ENCODE results near the gene GPS1.

Gene GPS1

DNA sequence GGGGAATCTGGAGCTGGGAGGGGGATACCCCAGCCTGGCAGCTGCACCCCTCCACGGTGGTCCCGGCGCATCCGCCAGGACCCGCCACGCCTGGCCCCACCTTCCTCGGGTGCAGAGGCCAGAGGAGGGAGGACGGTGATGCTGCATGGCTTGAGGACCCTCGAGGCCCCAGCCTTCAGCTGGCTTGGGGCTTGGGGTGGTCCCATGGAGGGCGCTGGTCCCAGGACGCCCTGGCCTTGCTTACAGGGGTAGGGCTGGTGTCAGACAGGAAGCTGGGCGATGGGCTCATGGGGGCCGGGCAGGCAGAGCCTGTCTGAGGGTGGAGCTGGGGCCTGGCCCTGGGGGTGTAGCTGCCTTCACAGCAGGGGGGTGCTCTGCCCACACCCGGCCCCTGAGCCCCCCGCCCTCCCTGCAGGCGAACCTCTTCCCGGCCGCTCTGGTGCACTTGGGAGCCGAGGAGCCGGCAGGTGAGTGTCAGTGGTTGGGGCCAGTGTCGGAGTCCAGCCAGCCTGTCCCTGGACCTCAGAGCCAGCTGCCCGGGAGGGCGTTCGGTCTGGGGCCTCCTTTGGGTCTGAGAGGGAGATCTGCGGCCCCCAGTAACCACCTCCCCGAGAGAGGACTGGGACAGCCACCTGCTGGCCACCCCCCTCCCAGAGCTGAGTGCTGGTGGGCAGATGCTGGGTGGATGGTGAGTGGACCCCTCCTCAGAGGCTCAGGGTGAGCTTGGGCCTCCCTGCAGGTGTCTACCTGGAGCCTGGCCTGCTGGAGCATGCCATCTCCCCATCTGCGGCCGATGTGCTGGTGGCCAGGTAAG is 35.4 kb upstream of the GPS1 start:
- no peak for TF ChIP-seq TAF1 (IDR thresholded peaks at IDR 0.05; ENCODE audit: low read depth)
- TF ChIP-seq, protein P1, sequence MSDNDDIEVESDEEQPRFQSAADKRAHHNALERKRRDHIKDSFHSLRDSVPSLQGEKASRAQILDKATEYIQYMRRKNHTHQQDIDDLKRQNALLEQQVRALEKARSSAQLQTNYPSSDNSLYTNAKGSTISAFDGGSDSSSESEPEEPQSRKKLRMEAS (IDR thresholded peaks at IDR 0.05), result no peak
- TF ChIP-seq, protein P2, sequence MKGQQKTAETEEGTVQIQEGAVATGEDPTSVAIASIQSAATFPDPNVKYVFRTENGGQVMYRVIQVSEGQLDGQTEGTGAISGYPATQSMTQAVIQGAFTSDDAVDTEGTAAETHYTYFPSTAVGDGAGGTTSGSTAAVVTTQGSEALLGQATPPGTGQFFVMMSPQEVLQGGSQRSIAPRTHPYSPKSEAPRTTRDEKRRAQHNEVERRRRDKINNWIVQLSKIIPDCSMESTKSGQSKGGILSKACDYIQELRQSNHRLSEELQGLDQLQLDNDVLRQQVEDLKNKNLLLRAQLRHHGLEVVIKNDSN (IDR thresholded peaks at IDR 0.05), result no peak
- TF ChIP-seq CREB1 (IDR thresholded peaks at IDR 0.05; ENCODE audit: low read depth), result no peak
- TF ChIP-seq YY1 (IDR thresholded peaks at IDR 0.05; ENCODE audit: low read depth), result no peak
- no peak for TF ChIP-seq TEAD4 (IDR thresholded peaks at IDR 0.05)
- TF ChIP-seq CEBPB (IDR thresholded peaks at IDR 0.05), result no peak
- no peak for TF ChIP-seq FOXM1 (IDR thresholded peaks at IDR 0.05; ENCODE audit: borderline replicate concordance, low read depth)
- TF ChIP-seq, protein P3, sequence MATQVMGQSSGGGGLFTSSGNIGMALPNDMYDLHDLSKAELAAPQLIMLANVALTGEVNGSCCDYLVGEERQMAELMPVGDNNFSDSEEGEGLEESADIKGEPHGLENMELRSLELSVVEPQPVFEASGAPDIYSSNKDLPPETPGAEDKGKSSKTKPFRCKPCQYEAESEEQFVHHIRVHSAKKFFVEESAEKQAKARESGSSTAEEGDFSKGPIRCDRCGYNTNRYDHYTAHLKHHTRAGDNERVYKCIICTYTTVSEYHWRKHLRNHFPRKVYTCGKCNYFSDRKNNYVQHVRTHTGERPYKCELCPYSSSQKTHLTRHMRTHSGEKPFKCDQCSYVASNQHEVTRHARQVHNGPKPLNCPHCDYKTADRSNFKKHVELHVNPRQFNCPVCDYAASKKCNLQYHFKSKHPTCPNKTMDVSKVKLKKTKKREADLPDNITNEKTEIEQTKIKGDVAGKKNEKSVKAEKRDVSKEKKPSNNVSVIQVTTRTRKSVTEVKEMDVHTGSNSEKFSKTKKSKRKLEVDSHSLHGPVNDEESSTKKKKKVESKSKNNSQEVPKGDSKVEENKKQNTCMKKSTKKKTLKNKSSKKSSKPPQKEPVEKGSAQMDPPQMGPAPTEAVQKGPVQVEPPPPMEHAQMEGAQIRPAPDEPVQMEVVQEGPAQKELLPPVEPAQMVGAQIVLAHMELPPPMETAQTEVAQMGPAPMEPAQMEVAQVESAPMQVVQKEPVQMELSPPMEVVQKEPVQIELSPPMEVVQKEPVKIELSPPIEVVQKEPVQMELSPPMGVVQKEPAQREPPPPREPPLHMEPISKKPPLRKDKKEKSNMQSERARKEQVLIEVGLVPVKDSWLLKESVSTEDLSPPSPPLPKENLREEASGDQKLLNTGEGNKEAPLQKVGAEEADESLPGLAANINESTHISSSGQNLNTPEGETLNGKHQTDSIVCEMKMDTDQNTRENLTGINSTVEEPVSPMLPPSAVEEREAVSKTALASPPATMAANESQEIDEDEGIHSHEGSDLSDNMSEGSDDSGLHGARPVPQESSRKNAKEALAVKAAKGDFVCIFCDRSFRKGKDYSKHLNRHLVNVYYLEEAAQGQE (IDR thresholded peaks at IDR 0.05; ENCODE audit: low read depth), result no peak
- TF ChIP-seq TCF12 (IDR thresholded peaks at IDR 0.05; ENCODE audit: low read depth), result no peak
- TF ChIP-seq RAD21 (IDR thresholded peaks at IDR 0.05; ENCODE audit: low read depth), result no peak
- TF ChIP-seq ZBTB7A (IDR thresholded peaks at IDR 0.05; ENCODE audit: low read depth), result no peak
- no peak for TF ChIP-seq EP300 (IDR thresholded peaks at IDR 0.05; ENCODE audit: borderline replicate concordance)
- TF ChIP-seq EGR1 (IDR thresholded peaks at IDR 0.05), result no peak
- TF ChIP-seq NFIC (IDR thresholded peaks at IDR 0.05), result no peak

GRCh38 chr17:82016875-82017459 is 34.7 kb upstream of the GPS1 start:
- TF ChIP-seq TCF12 (IDR thresholded peaks at IDR 0.05; ENCODE audit: low read depth) (no peak), FOXM1 (IDR thresholded peaks at IDR 0.05; ENCODE audit: borderline replicate concordance, low read depth) (no peak), NFIC (IDR thresholded peaks at IDR 0.05) (no peak)

DNA sequence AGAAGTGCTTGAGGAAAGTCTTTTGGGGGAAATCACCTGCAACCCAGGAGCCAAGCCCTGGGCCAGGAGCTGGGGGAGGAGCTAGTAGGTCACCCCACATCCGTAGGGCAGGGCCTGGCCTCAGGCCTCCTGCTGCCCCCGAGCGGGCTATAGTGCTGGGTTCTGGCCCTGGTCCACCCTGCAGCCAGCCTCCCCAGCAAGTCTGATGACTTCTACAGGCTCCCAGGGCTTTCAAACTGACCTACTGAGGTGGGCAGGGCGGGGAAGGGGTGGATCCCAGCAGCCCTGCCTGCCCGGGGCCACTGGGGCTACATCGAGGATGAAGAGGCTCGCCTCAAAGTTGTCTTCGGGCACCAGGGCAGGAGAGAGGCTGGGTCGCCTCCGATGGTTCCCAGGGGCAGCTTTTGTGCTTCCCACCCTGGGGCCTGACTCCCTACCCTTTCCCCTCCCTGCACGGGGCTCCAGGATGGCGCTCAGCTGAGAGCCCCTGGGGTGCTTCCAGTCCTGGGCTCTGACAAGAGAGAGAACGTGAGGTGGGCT is 34.0 kb upstream of the GPS1 start:
- TF ChIP-seq TCF12 (IDR thresholded peaks at IDR 0.05; ENCODE audit: low read depth), result no peak
- no peak for TF ChIP-seq EP300 (IDR thresholded peaks at IDR 0.05; ENCODE audit: borderline replicate concordance)
- TF ChIP-seq CREB1 (IDR thresholded peaks at IDR 0.05; ENCODE audit: low read depth), result no peak
- TF ChIP-seq CEBPB (IDR thresholded peaks at IDR 0.05), result no peak
- no peak for TF ChIP-seq TAF1 (IDR thresholded peaks at IDR 0.05; ENCODE audit: low read depth)
- no peak for TF ChIP-seq TEAD4 (IDR thresholded peaks at IDR 0.05)
- TF ChIP-seq, protein P2 (IDR thresholded peaks at IDR 0.05), result no peak
- TF ChIP-seq, protein P3 (IDR thresholded peaks at IDR 0.05; ENCODE audit: low read depth), result no peak
- no peak for TF ChIP-seq NFIC (IDR thresholded peaks at IDR 0.05)
- no peak for TF ChIP-seq EGR1 (IDR thresholded peaks at IDR 0.05)
- TF ChIP-seq, protein P1 (IDR thresholded peaks at IDR 0.05), result no peak
- no peak for TF ChIP-seq ZBTB7A (IDR thresholded peaks at IDR 0.05; ENCODE audit: low read depth)
- TF ChIP-seq RAD21 (IDR thresholded peaks at IDR 0.05; ENCODE audit: low read depth), result no peak
- no peak for TF ChIP-seq FOXM1 (IDR thresholded peaks at IDR 0.05; ENCODE audit: borderline replicate concordance, low read depth)
- no peak for TF ChIP-seq YY1 (IDR thresholded peaks at IDR 0.05; ENCODE audit: low read depth)

- peak; percentile 4; the same call in 1 of the 2 replicates for TF ChIP-seq TEAD4 (IDR thresholded peaks at IDR 0.05)
- TF ChIP-seq, protein P2 (IDR thresholded peaks at IDR 0.05), result no peak
Measured at GRCh38 chr17:82018152-82018988, 33.3 kb upstream of the GPS1 start.

Measured in Ishikawa (cell line).